ENCODE results near the gene PTGDR. TPM values are rescaled to one million over a fixed set of nuclear protein-coding genes. Genes with fewer than 3 reads are reported as not detected.

The PTGDR gene
- not detected in 2 replicates for total RNA-seq
- 0.08 TPM in 1 of 2 replicates, not detected in the other for polyA plus RNA-seq
- polyA plus RNA-seq (2012), result 0.06 and 0.10 TPM in 2 replicates
- polyA minus RNA-seq (ENCODE audit: low replicate concordance), result not detected in 2 replicates

DNA sequence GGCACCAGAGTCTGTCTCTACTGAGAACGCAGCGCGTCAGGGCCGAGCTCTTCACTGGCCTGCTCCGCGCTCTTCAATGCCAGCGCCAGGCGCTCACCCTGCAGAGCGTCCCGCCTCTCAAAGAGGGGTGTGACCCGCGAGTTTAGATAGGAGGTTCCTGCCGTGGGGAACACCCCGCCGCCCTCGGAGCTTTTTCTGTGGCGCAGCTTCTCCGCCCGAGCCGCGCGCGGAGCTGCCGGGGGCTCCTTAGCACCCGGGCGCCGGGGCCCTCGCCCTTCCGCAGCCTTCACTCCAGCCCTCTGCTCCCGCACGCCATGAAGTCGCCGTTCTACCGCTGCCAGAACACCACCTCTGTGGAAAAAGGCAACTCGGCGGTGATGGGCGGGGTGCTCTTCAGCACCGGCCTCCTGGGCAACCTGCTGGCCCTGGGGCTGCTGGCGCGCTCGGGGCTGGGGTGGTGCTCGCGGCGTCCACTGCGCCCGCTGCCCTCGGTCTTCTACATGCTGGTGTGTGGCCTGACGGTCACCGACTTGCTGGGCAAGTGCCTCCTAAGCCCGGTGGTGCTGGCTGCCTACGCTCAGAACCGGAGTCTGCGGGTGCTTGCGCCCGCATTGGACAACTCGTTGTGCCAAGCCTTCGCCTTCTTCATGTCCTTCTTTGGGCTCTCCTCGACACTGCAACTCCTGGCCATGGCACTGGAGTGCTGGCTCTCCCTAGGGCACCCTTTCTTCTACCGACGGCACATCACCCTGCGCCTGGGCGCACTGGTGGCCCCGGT, at the start of gene PTGDR:
Gene PTGDR (plus strand): TSS at position 198 of the 778 bp plus-strand sequence. CDS start 117 bp downstream, at position 315.
- no peaks in the 10 kb centered on the region for H3K36me3 ChIP-seq (ENCODE audit: control insufficient read depth, insufficient read depth, low read length)
- DNase-seq (ENCODE audit: low read depth in 2 of 2), result peak; percentile 24 to 30
- H2AFZ ChIP-seq (ENCODE audit: low read length), result peak within 1 kb of the TSS; percentile 36
- H3K4me3 ChIP-seq (replicated peaks in 1 of 4; ENCODE audit: control extremely low read depth in 1 of 4, insufficient read depth in 1 of 4, low read depth in 3 of 4, low read length in 4 of 4), result peak within 1 kb of the TSS; percentile 10 to 35 (median 30)
- H3K27me3 ChIP-seq (ENCODE audit: control insufficient read depth, insufficient read depth, low read length), result peaks cover 29% of the 10 kb centered on the region
- no peak for TF ChIP-seq CTCF (conservative IDR thresholded peaks at IDR 0.05 in 1 of 2, IDR thresholded peaks at IDR 0.05 in 1 of 2; ENCODE audit: low read depth in 1 of 2, low read length in 2 of 2)
- TF ChIP-seq EZH2 (IDR thresholded peaks at IDR 0.05; ENCODE audit: low read length, missing control alignments), result no peak
- H3K4me2 ChIP-seq (ENCODE audit: extremely low read depth, insufficient read depth, low read length), result peak within 1 kb of the TSS; percentile 21
- H3K4me1 ChIP-seq (ENCODE audit: control insufficient read depth, extremely low read depth, insufficient read depth, low read length), result peaks cover 4% of the 10 kb centered on the region
- H3K9me3 ChIP-seq (ENCODE audit: control insufficient read depth, insufficient read depth, low read depth, low read length), result no peaks in the 10 kb centered on the region
- H3K9ac ChIP-seq (ENCODE audit: insufficient read depth, low read length), result no peak within 1 kb of the TSS
- no peaks in the 10 kb centered on the region for H3K79me2 ChIP-seq (ENCODE audit: control insufficient read depth, insufficient read depth, low read length)
- no peak within 1 kb of the TSS for H3K27ac ChIP-seq (ENCODE audit: insufficient read depth, low read length)
- no peaks in the 10 kb centered on the region for H4K20me1 ChIP-seq (ENCODE audit: control insufficient read depth, extremely low read depth, insufficient read depth, low read length)

DNA sequence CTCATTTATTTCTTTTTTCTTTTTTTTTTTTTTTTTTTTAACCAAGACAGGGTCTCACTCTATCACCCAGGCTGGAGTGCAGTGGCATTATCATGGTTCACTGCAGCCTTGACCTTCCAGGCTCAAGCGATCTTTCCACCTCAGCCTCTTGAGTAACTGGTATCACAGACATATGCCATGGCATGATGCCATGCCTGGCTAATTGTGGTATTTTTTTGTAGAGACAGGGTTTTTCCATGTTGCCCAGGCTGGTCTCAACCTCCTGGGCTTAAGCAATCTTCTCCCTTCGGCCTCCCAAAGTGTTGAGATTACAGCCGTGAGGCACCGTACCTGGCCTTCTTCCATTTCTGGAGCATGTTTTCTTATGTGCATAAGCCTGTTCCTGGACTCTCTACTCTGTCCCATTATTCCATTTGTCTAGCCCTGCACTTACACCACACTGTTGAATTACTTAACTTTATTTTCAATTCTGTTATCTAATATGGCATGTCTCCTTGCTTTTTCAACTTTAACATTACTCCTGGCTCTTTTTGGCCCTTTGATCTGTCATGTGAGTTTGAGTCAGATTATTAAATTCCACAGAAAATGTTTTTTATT, 47.9 kb upstream of the PTGDR start:
- no peak overlapping the region for H3K4me2 ChIP-seq (ENCODE audit: extremely low read depth, insufficient read depth, low read length)
- H3K9me3 ChIP-seq (ENCODE audit: control insufficient read depth, insufficient read depth, low read depth, low read length), result no peaks in the 10 kb centered on the region
- H3K4me1 ChIP-seq (ENCODE audit: control insufficient read depth, extremely low read depth, insufficient read depth, low read length), result no peaks in the 10 kb centered on the region
- H4K20me1 ChIP-seq (ENCODE audit: control insufficient read depth, extremely low read depth, insufficient read depth, low read length), result no peaks in the 10 kb centered on the region
- no peaks in the 10 kb centered on the region for H3K36me3 ChIP-seq (ENCODE audit: control insufficient read depth, insufficient read depth, low read length)
- H3K27ac ChIP-seq (ENCODE audit: insufficient read depth, low read length), result no peak overlapping the region
- no peak overlapping the region for H3K9ac ChIP-seq (ENCODE audit: insufficient read depth, low read length)
- no peak for DNase-seq (ENCODE audit: low read depth in 2 of 2)
- no peaks in the 10 kb centered on the region for H3K79me2 ChIP-seq (ENCODE audit: control insufficient read depth, insufficient read depth, low read length)
- no peak overlapping the region for H3K4me3 ChIP-seq (replicated peaks in 1 of 4; ENCODE audit: control extremely low read depth in 1 of 4, insufficient read depth in 1 of 4, low read depth in 3 of 4, low read length in 4 of 4)
- no peak overlapping the region for H2AFZ ChIP-seq (ENCODE audit: low read length)
- no peak for TF ChIP-seq EZH2 (IDR thresholded peaks at IDR 0.05; ENCODE audit: low read length, missing control alignments)
- no peak for TF ChIP-seq CTCF (conservative IDR thresholded peaks at IDR 0.05 in 1 of 2, IDR thresholded peaks at IDR 0.05 in 1 of 2; ENCODE audit: low read depth in 1 of 2, low read length in 2 of 2)
- H3K27me3 ChIP-seq (ENCODE audit: control insufficient read depth, insufficient read depth, low read length), result peaks cover 8% of the 10 kb centered on the region

Measured in fibroblast of lung (primary cell).